ENCODE measurements around the gene TP73. TPM values are rescaled to one million over a fixed set of nuclear protein-coding genes. Genes with fewer than 3 reads are reported as not detected.
A peak's percentile ranks its signal among the peaks of the same experiment; 100 is the strongest.
"Not testable (repeated sequence)": the region's sequence is repeated elsewhere in the genome, so short reads cannot be mapped to it uniquely, and the experiment has no call there.

TP73 gene
- total RNA-seq, 2 experiments from 2014 or later = 0.50 to 0.58 TPM

DNA sequence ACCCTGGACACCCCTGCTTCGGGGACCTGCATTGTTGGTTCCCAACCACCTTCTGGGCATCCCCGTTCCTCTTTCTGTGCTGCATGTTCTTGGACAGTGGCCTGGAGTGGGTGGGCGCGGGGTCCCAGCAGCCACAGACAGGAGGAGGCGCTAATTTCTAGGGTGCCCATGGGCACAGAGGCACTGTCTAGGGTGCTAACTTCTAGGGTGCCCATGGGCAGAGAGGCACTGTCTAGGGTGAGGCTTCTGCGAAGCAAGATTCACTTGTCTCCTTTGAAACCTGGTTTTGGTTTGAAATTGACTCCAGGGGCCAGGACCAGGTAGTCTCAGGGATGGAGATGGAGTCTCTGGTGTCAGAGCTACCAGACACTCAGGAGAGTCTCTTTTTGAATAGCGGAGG lies 40.2 kb upstream of the TP73 start:
- Mint-ChIP-seq H3K27ac (no peak overlapping the region), H3K4me1 (peaks cover 2% of the 10 kb centered on the region), H3K4me3 (peak overlapping the region; percentile 67), H3K27me3 (peaks cover 21% of the 10 kb centered on the region), H3K9me3 (no peaks in the 10 kb centered on the region), H3K36me3 (no peaks in the 10 kb centered on the region)
- no peak for DNase-seq

DNA sequence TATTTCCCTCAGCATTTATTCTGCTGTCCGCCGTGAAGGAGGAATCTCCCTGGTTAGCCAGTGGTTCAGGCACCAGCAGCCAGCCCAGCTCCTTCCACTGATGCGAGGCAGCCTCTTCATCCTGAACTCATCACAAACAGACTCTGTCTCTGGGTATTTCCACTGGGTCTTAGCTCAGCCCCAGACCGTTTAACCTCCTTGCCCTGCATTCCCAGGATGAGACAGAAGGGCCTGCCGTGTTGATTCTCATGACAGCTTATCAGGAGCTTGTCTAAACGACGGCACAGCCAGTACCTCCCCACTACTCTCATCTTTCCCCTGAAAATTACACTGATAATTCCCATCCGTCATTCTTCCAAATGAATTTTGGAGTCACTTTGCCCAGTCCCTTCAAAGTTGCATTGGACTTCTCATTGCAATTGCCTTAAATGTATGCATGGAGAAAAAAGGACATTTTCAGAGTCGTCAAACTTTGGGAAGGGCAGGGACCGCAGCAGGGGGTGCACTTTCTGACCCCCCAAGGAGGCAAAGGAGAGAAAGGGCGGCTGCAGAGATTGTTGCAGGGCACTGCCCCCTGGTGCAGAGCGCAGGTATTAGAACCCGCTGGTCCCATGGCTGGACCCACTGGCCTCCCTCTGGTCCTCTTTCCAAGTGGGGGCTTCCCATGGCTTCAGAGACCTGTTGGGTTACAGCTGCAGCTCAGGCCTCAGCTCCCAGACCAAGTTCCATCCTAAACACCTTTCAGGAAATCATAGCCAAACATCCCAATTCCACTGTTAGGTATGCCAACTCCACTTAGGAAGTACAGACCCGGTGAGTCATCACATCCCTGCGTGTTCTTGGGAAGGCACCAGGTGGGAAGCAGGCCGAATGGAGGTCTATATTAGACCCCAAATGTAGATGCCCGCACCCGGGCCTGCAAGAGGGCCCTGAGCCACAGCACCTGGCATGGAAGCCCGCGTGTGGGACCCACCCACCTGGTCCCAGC lies 37.3 kb upstream of the TP73 start:
- H3K27me3 Mint-ChIP-seq = peaks cover 16% of the 10 kb centered on the region
- no peak for DNase-seq
- H3K9me3 Mint-ChIP-seq = no peaks in the 10 kb centered on the region
- no peak overlapping the region for H3K4me3 Mint-ChIP-seq
- no peaks in the 10 kb centered on the region for H3K36me3 Mint-ChIP-seq
- no peak overlapping the region for H3K27ac Mint-ChIP-seq
- H3K4me1 Mint-ChIP-seq = peaks cover 12% of the 10 kb centered on the region

- H3K4me1 Mint-ChIP-seq = peaks cover 11% of the 10 kb centered on the region
- H3K27ac Mint-ChIP-seq = no peak overlapping the region
- DNase-seq = no peak
- H3K4me3 Mint-ChIP-seq = no peak overlapping the region
- H3K9me3 Mint-ChIP-seq = no peaks in the 10 kb centered on the region
- H3K27me3 Mint-ChIP-seq = peaks cover 5% of the 10 kb centered on the region
- no peaks in the 10 kb centered on the region for H3K36me3 Mint-ChIP-seq
These were observed 35.5 kb upstream of the TP73 start for GRCh38 chr1:3616861-3617260.

DNA sequence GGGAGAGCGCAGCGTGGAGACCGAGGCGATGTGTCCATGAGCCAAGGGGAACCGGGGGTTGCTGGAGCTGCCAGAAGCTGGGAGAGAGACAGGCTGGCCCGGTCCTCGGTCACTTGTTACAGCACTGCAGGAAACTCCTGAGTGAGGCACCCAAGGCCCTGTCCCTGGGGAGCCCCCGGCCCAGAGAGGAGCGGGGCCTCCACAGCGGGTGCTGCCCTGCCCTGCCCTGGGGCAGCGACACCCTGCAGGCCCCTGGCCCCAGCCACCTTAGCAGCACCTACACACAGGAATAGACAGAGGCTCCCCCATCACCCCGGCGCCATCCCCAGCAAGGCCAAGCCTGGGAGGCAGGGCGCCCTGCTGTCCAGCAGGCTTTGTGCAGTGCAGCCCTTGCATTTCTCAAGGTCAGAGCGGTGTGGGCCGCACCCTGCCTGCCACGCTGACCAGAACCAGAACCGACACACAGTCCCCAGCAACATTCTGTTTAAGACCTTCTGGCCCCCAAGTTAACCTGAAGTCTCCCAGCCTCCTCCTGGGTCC lies 34.4 kb upstream of the TP73 start:
- H3K4me1 Mint-ChIP-seq = peaks cover 13% of the 10 kb centered on the region

DNA sequence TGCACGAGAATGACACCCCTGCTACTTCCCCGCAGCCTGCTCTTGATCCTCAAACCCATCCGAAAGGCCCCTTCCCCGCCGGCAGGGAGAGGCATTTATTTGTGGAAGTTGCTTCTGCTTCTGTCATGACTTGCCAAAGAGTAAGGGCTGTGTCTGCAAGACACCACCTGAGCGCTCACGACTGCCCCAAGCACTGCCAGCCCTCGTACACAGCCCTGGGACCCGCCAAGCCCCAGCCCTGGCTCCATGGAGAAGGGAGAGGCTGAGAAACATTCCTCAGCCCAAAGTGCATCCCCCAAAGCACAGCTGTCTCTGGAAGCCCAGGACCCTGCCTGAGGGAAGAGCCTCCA lies 33.8 kb upstream of the TP73 start:
- H3K27me3 Mint-ChIP-seq = no peaks in the 10 kb centered on the region
- no peaks in the 10 kb centered on the region for H3K9me3 Mint-ChIP-seq
- no peak for DNase-seq
- H3K4me1 Mint-ChIP-seq = peaks cover 19% of the 10 kb centered on the region
- H3K27ac Mint-ChIP-seq = no peak overlapping the region
- no peaks in the 10 kb centered on the region for H3K36me3 Mint-ChIP-seq
- H3K4me3 Mint-ChIP-seq = no peak overlapping the region

More for the DNA sequence above, 34.4 kb upstream of the TP73 start:
- Mint-ChIP-seq H3K36me3 (no peaks in the 10 kb centered on the region), H3K27ac (no peak overlapping the region), H3K9me3 (no peaks in the 10 kb centered on the region), H3K4me3 (no peak overlapping the region), H3K27me3 (no peaks in the 10 kb centered on the region)
- no peak for DNase-seq

DNA sequence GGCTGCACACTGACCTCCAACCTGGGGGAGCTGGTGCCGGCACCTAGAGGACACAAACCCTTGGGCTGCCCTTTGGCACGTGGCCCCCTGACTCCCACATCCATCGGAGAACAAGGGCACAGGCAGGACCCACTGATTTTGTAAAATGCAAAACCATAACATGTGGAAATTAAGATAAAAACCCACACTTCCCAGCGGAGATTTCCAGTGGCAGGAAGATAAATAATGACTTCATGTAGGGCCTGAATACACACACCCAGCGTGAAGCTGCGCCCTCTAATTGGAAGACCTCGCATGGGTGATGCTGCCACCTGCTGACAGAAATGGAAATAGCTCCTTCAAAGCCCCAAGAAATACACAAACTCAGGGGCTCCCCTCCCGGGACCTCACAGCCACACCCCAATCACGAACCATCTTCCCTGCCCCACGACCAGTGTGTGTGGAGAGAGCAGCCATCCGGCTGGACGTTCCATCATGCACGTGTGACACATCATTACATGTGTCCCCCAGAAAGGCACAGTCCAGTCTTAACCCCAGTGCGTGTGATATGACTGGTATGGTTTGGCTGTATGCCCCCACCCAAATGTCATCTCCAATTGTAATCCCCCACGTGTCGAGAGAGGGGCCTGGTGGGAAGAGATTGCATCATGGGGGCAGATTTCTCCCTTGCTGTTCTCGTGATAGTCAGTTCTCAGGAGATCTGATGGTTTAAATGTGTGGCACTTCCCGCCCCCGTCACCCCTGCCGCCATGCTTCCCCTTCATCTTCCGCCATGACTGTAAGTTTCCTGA lies 33.2 kb upstream of the TP73 start:
- no peaks in the 10 kb centered on the region for H3K36me3 Mint-ChIP-seq
- DNase-seq = peak; percentile 68
- H3K4me3 Mint-ChIP-seq = peak overlapping the region; percentile 34
- peak overlapping the region; percentile 63 for H3K27ac Mint-ChIP-seq
- peaks cover 24% of the 10 kb centered on the region for H3K4me1 Mint-ChIP-seq
- H3K9me3 Mint-ChIP-seq = no peaks in the 10 kb centered on the region
- H3K27me3 Mint-ChIP-seq = no peaks in the 10 kb centered on the region

DNA sequence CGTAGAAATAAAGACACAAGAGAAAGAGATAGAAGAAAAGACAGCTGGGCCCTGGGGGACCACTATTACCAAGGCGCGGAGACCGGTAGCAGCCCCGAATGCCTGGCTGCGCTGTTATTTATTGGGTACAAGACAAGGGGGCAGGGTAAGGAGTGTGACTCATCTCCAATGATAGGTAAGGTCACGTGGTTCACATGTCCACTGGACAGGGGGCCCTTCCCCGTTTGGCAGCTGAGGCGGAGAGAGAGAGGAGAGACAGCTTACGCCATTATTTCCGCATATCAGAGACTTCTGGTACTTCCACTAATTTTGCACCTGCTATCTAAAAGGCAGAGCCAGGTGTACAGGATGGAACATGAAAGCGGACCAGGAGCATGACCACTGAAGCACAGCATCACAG lies 31.6 kb upstream of the TP73 start:
- Mint-ChIP-seq H3K4me1 (peaks cover 28% of the 10 kb centered on the region), H3K36me3 (no peaks in the 10 kb centered on the region)

DNA sequence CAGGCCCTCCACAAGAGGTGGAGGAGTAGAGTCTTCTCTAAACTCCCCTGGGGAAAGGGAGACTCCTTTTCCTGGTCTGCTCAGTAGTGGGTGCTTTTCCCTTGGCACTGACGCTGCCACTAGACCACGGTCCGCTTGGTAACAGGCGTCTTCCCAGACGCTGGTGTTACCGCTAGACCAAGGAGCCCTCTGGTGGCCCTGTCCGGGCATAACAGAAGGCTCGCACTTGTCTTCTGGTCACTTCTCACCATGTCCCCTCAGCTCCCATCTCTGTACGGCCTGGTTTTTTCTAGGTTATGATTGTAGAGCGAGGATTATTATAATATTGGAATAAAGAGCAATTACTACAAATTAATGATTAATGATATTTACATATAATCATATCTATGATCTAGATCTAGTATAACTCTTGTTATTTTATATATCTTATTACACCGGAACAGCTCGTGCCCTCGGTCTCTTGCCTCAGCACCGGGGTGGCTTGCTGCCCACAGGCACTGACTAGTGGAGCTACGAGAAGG lies 31.1 kb upstream of the TP73 start:
- not testable (repeated sequence) for DNase-seq

More for the DNA sequence above, 31.6 kb upstream of the TP73 start:
- DNase-seq = no peak
- no peak overlapping the region for H3K27ac Mint-ChIP-seq
- no peak overlapping the region for H3K4me3 Mint-ChIP-seq
- H3K27me3 Mint-ChIP-seq = no peaks in the 10 kb centered on the region
- no peaks in the 10 kb centered on the region for H3K9me3 Mint-ChIP-seq

GRCh38 chr1:3622102-3622501 lies 30.2 kb upstream of the TP73 start:
- not testable (repeated sequence) for H3K27ac Mint-ChIP-seq, H3K27me3 Mint-ChIP-seq, H3K9me3 Mint-ChIP-seq, H3K4me3 Mint-ChIP-seq, DNase-seq, H3K36me3 Mint-ChIP-seq
- H3K4me1 Mint-ChIP-seq = peaks cover 34% of the 10 kb centered on the region

More for the DNA sequence above, 31.1 kb upstream of the TP73 start:
- H3K36me3 Mint-ChIP-seq, H3K4me3 Mint-ChIP-seq, H3K27ac Mint-ChIP-seq, H3K27me3 Mint-ChIP-seq, H3K9me3 Mint-ChIP-seq: not testable (repeated sequence)
- peaks cover 33% of the 10 kb centered on the region for H3K4me1 Mint-ChIP-seq

GRCh38 chr1:3623441-3624199 lies 28.7 kb upstream of the TP73 start:
- H3K36me3 Mint-ChIP-seq = no peaks in the 10 kb centered on the region

DNA sequence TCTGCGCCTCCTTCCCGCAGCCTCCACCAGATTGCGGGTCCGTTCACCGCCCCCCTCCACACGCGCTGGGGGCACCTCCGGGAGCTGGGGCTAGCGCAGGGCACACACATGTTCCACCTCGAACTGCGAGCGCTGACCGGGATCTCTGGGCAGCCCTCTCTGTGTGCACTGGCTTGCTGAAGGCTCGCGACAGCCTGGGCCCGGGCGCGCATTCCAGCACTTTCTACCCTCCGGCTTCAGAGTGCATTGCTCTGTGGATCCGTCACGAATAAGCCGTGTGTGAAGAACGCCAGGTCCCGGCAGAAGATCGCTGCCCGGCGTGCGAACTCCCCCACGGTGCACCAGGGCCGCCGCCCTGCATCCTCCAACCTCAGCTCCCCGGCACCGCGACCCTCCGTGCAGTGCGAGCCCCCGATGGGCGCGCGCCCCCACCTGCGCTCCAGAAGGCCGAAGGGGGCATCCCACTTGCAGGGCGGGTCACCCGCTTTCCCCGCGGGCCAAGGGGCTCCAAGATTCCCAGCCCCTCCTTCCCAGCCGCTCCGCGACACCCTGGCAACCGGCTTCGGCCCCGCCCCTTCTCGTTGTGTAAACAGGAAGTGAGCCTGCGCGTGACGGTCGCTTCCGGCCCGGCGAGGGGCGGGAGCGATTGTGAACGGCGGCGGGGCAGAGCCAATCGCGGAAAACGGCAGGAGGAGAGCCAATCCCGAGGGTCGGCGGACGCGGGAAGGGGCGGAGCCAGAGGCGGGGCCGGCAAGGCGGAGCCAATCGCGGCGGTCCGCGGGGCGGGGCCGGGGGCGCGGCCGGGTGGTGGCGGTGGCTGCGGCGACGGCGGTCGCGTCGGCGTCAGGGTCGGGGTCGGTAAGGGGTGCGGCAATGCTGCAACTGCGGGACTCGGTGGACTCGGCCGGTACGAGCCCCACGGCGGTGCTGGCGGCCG lies 27.8 kb upstream of the TP73 start, which contains the start of gene TPRG1L:
TPRG1L (plus strand) TSS at position 816 of the 937 bp plus-strand sequence; CDS start at position 874, 58 bp downstream.
- H3K4me1 Mint-ChIP-seq = peaks cover 29% of the 10 kb centered on the region
- peak within 1 kb of the TSS; percentile 81 for H3K27ac Mint-ChIP-seq
- H3K4me3 Mint-ChIP-seq = peak within 1 kb of the TSS; percentile 90
- no peaks in the 10 kb centered on the region for H3K36me3 Mint-ChIP-seq
- peak; percentile 98 for DNase-seq
- no peaks in the 10 kb centered on the region for H3K9me3 Mint-ChIP-seq
- H3K27me3 Mint-ChIP-seq = no peaks in the 10 kb centered on the region

More at GRCh38 chr1:3623441-3624199, 28.7 kb upstream of the TP73 start:
- H3K4me3 Mint-ChIP-seq = peak overlapping the region; percentile 90
- peaks cover 35% of the 10 kb centered on the region for H3K4me1 Mint-ChIP-seq
- no peak for DNase-seq
- no peaks in the 10 kb centered on the region for H3K27me3 Mint-ChIP-seq
- H3K27ac Mint-ChIP-seq = no peak overlapping the region
- H3K9me3 Mint-ChIP-seq = no peaks in the 10 kb centered on the region

DNA sequence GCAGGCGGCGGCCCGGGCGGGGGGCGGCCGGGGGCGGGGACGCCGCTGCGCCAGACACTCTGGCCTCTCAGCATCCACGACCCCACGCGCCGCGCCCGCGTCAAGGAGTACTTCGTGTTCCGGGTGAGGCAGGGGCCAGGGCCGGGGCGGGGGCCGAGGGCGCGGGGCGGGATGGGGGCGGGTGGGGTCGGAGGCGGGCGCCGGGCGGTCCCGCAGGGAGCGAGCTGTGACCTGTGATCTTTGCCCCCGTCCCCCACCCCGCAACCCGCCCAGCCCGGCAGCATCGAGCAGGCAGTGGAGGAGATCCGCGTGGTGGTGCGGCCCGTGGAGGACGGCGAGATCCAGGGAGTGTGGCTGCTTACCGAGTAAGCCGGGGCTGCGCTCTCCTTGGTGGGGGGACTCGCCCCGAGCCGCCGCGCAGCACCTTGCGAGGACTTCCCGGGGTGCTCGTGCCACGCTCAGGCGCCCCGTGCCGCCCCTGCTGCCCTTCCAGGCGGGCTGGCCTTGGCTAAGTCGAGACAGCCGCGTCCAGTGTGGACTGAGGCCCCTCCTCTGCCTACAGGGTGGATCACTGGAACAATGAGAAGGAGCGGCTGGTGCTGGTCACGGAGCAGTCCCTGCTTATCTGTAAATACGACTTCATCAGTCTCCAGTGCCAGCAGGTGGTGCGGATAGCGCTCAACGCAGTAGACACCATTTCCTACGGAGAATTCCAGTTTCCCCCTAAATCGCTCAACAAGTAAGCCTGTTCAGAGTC lies 27.0 kb upstream of the TP73 start:
- peak; percentile 32 for DNase-seq
- Mint-ChIP-seq H3K4me1 (peaks cover 25% of the 10 kb centered on the region), H3K9me3 (no peaks in the 10 kb centered on the region), H3K4me3 (peak overlapping the region; percentile 90), H3K27ac (peak overlapping the region; percentile 6), H3K27me3 (no peaks in the 10 kb centered on the region), H3K36me3 (no peaks in the 10 kb centered on the region)

GRCh38 chr1:3626025-3626424 lies 26.3 kb upstream of the TP73 start:
- no peaks in the 10 kb centered on the region for H3K9me3 Mint-ChIP-seq
- H3K36me3 Mint-ChIP-seq = no peaks in the 10 kb centered on the region
- peak overlapping the region; percentile 67 for H3K4me3 Mint-ChIP-seq
- no peaks in the 10 kb centered on the region for H3K27me3 Mint-ChIP-seq
- H3K4me1 Mint-ChIP-seq = peaks cover 25% of the 10 kb centered on the region
- no peak for DNase-seq
- H3K27ac Mint-ChIP-seq = no peak overlapping the region
